HEK293 (cell line): ENCODE measurements around the gene DYNLT1.

Experiments used
- CTCF ChIA-PET: fragments of 350-600 bp; formaldehyde crosslinking; extraction: SDS; loops from one replicate; lab custom pipeline; 2021; ENCODE audit warnings: antibody characterized with exemption; lab: Yijun Ruan, JAX
- POLR2A ChIA-PET: fragments of 300-600 bp; formaldehyde crosslinking; extraction: SDS; loops from one replicate; lab custom pipeline; 2020; ENCODE audit warnings: antibody characterized with exemption, inconsistent platforms; lab: Yijun Ruan, JAX
- H3K27ac ChIP-seq: fragments of 200-500 bp; sonication (Bioruptor generic); 2 replicates; pipeline ENCODE4 v1.5.1; 2014; ENCODE audit warnings: low read depth, low read length, control low read depth, inconsistent platforms; ENCODE audit errors: extremely low read depth
- H3K36me3 ChIP-seq, 2 experiments: fragments of 200-500 bp in 1 of 2; sonication (Bioruptor generic) in 1 of 2; 1 replicate in 1 of 2; 2 replicates in 1 of 2; pipeline ENCODE4 v1.5.1; 2014 to 2017; ENCODE audit warnings: inconsistent platforms in 2 of 2, low read length in 2 of 2; ENCODE audit not compliant: control insufficient read depth in 2 of 2, insufficient read depth in 1 of 2
- H3K4me1 ChIP-seq: fragments of 200-500 bp; sonication (Bioruptor generic); 2 replicates; pipeline ENCODE4 v1.5.1; 2014; ENCODE audit warnings: mild to moderate bottlenecking, low read length, inconsistent platforms; ENCODE audit not compliant: control insufficient read depth, insufficient read depth
- H3K4me3 ChIP-seq: 2 replicates; pipeline ENCODE4 v1.5.1; 2011; ENCODE audit warnings: low read depth, mild to moderate bottlenecking, control low read depth, low read length, moderate library complexity
- H3K9me3 ChIP-seq: fragments of 200-500 bp; sonication (Bioruptor generic); 2 replicates; pipeline ENCODE4 v1.5.1; 2014; ENCODE audit warnings: low read depth, low read length, inconsistent platforms; ENCODE audit not compliant: control insufficient read depth, insufficient read depth
- ELK4 ChIP-seq: IDR thresholded peaks from 2 replicates; pipeline ENCODE4 v1.6.1; 2011; ENCODE audit warnings: mild to moderate bottlenecking, low read depth, low read length, borderline replicate concordance
- KLF9 ChIP-seq: fragments of 450-650 bp; formaldehyde crosslinking; IDR thresholded peaks from 2 replicates; pipeline ENCODE4 v1.5.1; 2016; ENCODE audit warnings: missing biosample characterization, missing genetic modification characterization, low read depth
- ZFP41 ChIP-seq: fragments of 450-650 bp; formaldehyde crosslinking; IDR thresholded peaks from 2 replicates; pipeline ENCODE4 v1.5.1; 2016; ENCODE audit warnings: missing biosample characterization, missing genetic modification characterization, borderline replicate concordance
- ZNF184 ChIP-seq: fragments of 450-650 bp; IDR thresholded peaks from 2 replicates; pipeline ENCODE4 v1.5.1; 2018; ENCODE audit warnings: missing biosample characterization, mild to moderate bottlenecking, missing genetic modification characterization
- ZNF292 ChIP-seq: fragments of 450-650 bp; formaldehyde crosslinking; IDR thresholded peaks from 2 replicates; pipeline ENCODE4 v1.5.1; 2016; ENCODE audit warnings: low read depth, missing biosample characterization, missing genetic modification characterization, borderline replicate concordance
- ZNF514 ChIP-seq: fragments of 450-650 bp; formaldehyde crosslinking; IDR thresholded peaks from 2 replicates; pipeline ENCODE4 v1.5.1; 2016; ENCODE audit warnings: missing biosample characterization, missing genetic modification characterization
- ZNF548 ChIP-seq: fragments of 450-650 bp; formaldehyde crosslinking; IDR thresholded peaks from 2 replicates; pipeline ENCODE4 v1.5.1; 2016; ENCODE audit warnings: missing biosample characterization, missing genetic modification characterization
- ZNF555 ChIP-seq: fragments of 450-650 bp; formaldehyde crosslinking; conservative IDR thresholded peaks from 2 replicates; pipeline ENCODE4 v1.5.1; 2017; ENCODE audit warnings: missing biosample characterization, mild to moderate bottlenecking, missing genetic modification characterization, inconsistent platforms
- ZNF560 ChIP-seq: fragments of 450-650 bp; formaldehyde crosslinking; IDR thresholded peaks from 2 replicates; pipeline ENCODE4 v1.5.1; 2017; ENCODE audit warnings: missing biosample characterization, missing genetic modification characterization, borderline replicate concordance
- ZNF585B ChIP-seq: fragments of 450-650 bp; formaldehyde crosslinking; IDR thresholded peaks from 2 replicates; pipeline ENCODE4 v1.5.1; 2016; ENCODE audit warnings: missing biosample characterization, missing genetic modification characterization
- ZNF621 ChIP-seq: fragments of 450-650 bp; formaldehyde crosslinking; IDR thresholded peaks from 2 replicates; pipeline ENCODE4 v1.5.1; 2017; ENCODE audit warnings: missing biosample characterization, missing genetic modification characterization
- ZXDB ChIP-seq: fragments of 450-650 bp; formaldehyde crosslinking; IDR thresholded peaks from 2 replicates; pipeline ENCODE4 v1.5.1; 2016; ENCODE audit warnings: missing biosample characterization, missing genetic modification characterization
- TF ChIP-seq, protein P1 (sequence below): fragments of 450-650 bp; formaldehyde crosslinking; IDR thresholded peaks from 2 replicates; pipeline ENCODE4 v1.5.1; 2016; ENCODE audit warnings: missing biosample characterization, missing genetic modification characterization, low read depth
- TF ChIP-seq, protein P2 (sequence below): fragments of 450-650 bp; formaldehyde crosslinking; IDR thresholded peaks from 2 replicates; pipeline ENCODE4 v1.5.1; 2016; ENCODE audit warnings: missing biosample characterization, missing genetic modification characterization
- TF ChIP-seq, protein P3 (sequence below): fragments of 450-650 bp; formaldehyde crosslinking; IDR thresholded peaks from 2 replicates; pipeline ENCODE4 v1.5.1; 2016; ENCODE audit warnings: missing biosample characterization, missing genetic modification characterization
- TF ChIP-seq, protein P4 (sequence below): fragments of 450-650 bp; formaldehyde crosslinking; IDR thresholded peaks from 2 replicates; pipeline ENCODE4 v1.5.0; 2017; ENCODE audit warnings: missing biosample characterization, missing genetic modification characterization, borderline replicate concordance
- TF ChIP-seq, protein P5 (sequence below): fragments of 450-650 bp; formaldehyde crosslinking; IDR thresholded peaks from 2 replicates; pipeline ENCODE4 v1.5.1; 2016; ENCODE audit warnings: missing biosample characterization, missing genetic modification characterization, borderline replicate concordance

DYNLT1 gene

GRCh38 chr6:158648682-158649131, 4.2 kb upstream of the DYNLT1 start:
- no peaks in the 10 kb centered on the region for H3K9me3 ChIP-seq
- CTCF ChIA-PET, result interaction anchor here (1.8 kb wide), 1 partner anchor 43 kb away, joined by 5 read pairs; no protein-coding TSS in a partner anchor
- H3K4me3 ChIP-seq, result no peak overlapping the region
- POLR2A ChIA-PET, result no interaction called here
- H3K27ac ChIP-seq, result no peak overlapping the region
- peaks cover 5% of the 10 kb centered on the region; the same call in 1 of the 2 replicates for H3K4me1 ChIP-seq
- H3K36me3 ChIP-seq, result no peaks in the 10 kb centered on the region
- TF ChIP-seq ZXDB (tag by site-specific recombination), result no peak
- no peak for TF ChIP-seq ZNF184 (tag by site-specific recombination)
- TF ChIP-seq ZFP41 (tag by site-specific recombination), result no peak
- TF ChIP-seq ZNF621 (tag by site-specific recombination), result no peak
- no peak for TF ChIP-seq ZNF292 (tag by site-specific recombination)
- no peak for TF ChIP-seq ZNF560
- TF ChIP-seq, protein P1, sequence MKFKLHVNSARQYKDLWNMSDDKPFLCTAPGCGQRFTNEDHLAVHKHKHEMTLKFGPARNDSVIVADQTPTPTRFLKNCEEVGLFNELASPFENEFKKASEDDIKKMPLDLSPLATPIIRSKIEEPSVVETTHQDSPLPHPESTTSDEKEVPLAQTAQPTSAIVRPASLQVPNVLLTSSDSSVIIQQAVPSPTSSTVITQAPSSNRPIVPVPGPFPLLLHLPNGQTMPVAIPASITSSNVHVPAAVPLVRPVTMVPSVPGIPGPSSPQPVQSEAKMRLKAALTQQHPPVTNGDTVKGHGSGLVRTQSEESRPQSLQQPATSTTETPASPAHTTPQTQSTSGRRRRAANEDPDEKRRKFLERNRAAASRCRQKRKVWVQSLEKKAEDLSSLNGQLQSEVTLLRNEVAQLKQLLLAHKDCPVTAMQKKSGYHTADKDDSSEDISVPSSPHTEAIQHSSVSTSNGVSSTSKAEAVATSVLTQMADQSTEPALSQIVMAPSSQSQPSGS (tag by site-specific recombination), result no peak
- no peak for TF ChIP-seq KLF9 (tag by site-specific recombination)
- TF ChIP-seq ZNF514 (tag by site-specific recombination), result no peak
- TF ChIP-seq ZNF555 (tag by site-specific recombination), result no peak
- TF ChIP-seq, protein P2, sequence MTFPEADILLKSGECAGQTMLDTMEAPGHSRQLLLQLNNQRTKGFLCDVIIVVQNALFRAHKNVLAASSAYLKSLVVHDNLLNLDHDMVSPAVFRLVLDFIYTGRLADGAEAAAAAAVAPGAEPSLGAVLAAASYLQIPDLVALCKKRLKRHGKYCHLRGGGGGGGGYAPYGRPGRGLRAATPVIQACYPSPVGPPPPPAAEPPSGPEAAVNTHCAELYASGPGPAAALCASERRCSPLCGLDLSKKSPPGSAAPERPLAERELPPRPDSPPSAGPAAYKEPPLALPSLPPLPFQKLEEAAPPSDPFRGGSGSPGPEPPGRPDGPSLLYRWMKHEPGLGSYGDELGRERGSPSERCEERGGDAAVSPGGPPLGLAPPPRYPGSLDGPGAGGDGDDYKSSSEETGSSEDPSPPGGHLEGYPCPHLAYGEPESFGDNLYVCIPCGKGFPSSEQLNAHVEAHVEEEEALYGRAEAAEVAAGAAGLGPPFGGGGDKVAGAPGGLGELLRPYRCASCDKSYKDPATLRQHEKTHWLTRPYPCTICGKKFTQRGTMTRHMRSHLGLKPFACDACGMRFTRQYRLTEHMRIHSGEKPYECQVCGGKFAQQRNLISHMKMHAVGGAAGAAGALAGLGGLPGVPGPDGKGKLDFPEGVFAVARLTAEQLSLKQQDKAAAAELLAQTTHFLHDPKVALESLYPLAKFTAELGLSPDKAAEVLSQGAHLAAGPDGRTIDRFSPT (tag by site-specific recombination), result no peak
- TF ChIP-seq, protein P3, sequence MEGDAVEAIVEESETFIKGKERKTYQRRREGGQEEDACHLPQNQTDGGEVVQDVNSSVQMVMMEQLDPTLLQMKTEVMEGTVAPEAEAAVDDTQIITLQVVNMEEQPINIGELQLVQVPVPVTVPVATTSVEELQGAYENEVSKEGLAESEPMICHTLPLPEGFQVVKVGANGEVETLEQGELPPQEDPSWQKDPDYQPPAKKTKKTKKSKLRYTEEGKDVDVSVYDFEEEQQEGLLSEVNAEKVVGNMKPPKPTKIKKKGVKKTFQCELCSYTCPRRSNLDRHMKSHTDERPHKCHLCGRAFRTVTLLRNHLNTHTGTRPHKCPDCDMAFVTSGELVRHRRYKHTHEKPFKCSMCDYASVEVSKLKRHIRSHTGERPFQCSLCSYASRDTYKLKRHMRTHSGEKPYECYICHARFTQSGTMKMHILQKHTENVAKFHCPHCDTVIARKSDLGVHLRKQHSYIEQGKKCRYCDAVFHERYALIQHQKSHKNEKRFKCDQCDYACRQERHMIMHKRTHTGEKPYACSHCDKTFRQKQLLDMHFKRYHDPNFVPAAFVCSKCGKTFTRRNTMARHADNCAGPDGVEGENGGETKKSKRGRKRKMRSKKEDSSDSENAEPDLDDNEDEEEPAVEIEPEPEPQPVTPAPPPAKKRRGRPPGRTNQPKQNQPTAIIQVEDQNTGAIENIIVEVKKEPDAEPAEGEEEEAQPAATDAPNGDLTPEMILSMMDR (tag by site-specific recombination), result no peak

GRCh38 chr6:158647501-158647900, 3.0 kb upstream of the DYNLT1 start:
- H3K4me3 ChIP-seq, result no peak overlapping the region
- TF ChIP-seq ZNF548 (tag by site-specific recombination) (no peak), ZFP41 (tag by site-specific recombination) (no peak), ZNF585B (tag by site-specific recombination) (no peak), ELK4 (no peak)
- TF ChIP-seq, protein P4, sequence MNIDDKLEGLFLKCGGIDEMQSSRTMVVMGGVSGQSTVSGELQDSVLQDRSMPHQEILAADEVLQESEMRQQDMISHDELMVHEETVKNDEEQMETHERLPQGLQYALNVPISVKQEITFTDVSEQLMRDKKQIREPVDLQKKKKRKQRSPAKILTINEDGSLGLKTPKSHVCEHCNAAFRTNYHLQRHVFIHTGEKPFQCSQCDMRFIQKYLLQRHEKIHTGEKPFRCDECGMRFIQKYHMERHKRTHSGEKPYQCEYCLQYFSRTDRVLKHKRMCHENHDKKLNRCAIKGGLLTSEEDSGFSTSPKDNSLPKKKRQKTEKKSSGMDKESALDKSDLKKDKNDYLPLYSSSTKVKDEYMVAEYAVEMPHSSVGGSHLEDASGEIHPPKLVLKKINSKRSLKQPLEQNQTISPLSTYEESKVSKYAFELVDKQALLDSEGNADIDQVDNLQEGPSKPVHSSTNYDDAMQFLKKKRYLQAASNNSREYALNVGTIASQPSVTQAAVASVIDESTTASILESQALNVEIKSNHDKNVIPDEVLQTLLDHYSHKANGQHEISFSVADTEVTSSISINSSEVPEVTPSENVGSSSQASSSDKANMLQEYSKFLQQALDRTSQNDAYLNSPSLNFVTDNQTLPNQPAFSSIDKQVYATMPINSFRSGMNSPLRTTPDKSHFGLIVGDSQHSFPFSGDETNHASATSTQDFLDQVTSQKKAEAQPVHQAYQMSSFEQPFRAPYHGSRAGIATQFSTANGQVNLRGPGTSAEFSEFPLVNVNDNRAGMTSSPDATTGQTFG (tag by site-specific recombination), result no peak
- TF ChIP-seq, protein P5, sequence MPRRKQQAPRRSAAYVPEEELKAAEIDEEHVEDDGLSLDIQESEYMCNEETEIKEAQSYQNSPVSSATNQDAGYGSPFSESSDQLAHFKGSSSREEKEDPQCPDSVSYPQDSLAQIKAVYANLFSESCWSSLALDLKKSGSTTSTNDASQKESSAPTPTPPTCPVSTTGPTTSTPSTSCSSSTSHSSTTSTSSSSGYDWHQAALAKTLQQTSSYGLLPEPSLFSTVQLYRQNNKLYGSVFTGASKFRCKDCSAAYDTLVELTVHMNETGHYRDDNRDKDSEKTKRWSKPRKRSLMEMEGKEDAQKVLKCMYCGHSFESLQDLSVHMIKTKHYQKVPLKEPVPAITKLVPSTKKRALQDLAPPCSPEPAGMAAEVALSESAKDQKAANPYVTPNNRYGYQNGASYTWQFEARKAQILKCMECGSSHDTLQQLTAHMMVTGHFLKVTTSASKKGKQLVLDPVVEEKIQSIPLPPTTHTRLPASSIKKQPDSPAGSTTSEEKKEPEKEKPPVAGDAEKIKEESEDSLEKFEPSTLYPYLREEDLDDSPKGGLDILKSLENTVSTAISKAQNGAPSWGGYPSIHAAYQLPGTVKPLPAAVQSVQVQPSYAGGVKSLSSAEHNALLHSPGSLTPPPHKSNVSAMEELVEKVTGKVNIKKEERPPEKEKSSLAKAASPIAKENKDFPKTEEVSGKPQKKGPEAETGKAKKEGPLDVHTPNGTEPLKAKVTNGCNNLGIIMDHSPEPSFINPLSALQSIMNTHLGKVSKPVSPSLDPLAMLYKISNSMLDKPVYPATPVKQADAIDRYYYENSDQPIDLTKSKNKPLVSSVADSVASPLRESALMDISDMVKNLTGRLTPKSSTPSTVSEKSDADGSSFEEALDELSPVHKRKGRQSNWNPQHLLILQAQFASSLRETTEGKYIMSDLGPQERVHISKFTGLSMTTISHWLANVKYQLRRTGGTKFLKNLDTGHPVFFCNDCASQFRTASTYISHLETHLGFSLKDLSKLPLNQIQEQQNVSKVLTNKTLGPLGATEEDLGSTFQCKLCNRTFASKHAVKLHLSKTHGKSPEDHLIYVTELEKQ (tag by site-specific recombination), result no peak
- H3K27ac ChIP-seq, result no peak overlapping the region
- H3K4me1 ChIP-seq, result peaks cover 8% of the 10 kb centered on the region
- ChIA-PET POLR2A (no interaction called here), CTCF (interaction anchor here (1.0 to 1.5 kb wide), 2 partner anchors 17 to 442 kb away, joined by 3 to 5 read pairs; no protein-coding TSS in a partner anchor)
- H3K36me3 ChIP-seq, result no peaks in the 10 kb centered on the region
- H3K9me3 ChIP-seq, result no peaks in the 10 kb centered on the region
